ENCODE data around the gene PRELP. TPM values are rescaled to one million over a fixed set of nuclear protein-coding genes. Genes with fewer than 3 reads are reported as not detected.

PRELP gene
- polyA plus RNA-seq, 10 donors = 1.3 to 10.5 (median 3.2) TPM

GRCh38 chr1:203473781-203474305 is 1.8 kb upstream of the PRELP start:
- DNase-seq = no peak

- peak in 1 of 3 donors; percentile 58 for DNase-seq
Measured at GRCh38 chr1:203476216-203476814, 709 bp downstream of the PRELP start.

DNA sequence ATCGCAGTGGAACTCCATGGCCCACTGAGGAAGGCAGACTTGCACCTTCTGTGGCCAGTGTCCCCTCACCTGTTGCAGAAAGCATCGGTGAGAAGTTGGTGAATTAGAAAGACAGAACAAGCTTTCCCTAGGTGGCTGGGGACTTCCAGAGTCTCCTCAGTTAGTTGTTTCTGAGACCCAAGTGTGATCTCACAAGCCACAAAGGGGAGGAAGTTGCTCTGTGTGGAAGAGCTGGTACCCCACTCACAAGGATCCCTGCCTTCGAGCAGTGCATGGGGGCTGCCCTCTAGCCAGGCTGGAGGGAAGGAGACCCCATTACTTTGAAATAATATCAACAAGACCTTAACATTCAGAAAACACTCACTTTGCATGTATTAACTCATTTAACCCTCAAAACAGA is 2.1 kb downstream of the PRELP start:
- no peak for DNase-seq

- DNase-seq = no peak
Measured at GRCh38 chr1:203478231-203478630, 2.6 kb downstream of the PRELP start.

DNA sequence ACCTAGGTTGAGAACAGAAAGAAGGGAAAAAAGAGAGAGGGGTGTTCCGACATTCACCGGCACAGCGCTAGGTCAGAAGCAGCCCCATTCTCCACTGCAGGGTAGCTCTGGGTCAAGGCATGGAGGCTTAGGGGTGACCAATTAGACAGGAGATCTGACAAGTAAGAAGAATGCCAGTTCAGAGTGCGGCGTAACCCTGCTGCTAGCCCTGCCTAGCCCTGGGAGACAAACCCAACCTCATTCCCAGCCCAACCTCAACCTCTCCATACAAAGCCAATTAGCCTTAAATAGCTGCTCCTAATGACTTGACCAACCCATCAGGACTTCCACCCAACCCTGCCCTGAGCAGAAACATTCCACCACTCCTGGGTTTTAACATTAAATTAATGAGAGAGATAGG is 3.4 kb downstream of the PRELP start:
- DNase-seq = no peak

DNA sequence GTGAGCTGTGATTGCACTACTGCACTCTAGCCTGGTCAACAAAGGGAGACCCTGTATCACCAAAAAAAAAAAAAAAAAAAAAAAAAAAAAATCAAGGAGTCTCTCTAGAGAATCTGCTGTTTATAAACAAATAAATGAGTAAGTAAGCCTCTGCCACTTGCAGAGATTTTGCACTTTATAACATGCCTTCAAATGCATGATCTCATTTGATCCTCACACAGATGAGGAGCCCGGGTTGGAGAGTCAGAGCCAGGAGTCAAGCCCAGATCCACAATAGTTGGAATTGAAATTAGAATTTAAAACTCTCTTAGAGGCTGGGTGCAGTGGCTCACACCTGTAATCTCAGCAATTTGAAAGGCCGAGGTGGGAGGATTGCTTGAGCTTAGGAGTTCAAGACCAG is 4.0 kb downstream of the PRELP start:
- no peak for DNase-seq

GRCh38 chr1:203480084-203480483 is 4.5 kb downstream of the PRELP start:
- DNase-seq = no peak

GRCh38 chr1:203480525-203481084 is 5.0 kb downstream of the PRELP start:
- DNase-seq = peak; percentile 46 to 86 (median 71)

- no peak for DNase-seq
Measured at GRCh38 chr1:203481196-203481595, 5.6 kb downstream of the PRELP start.

GRCh38 chr1:203486618-203487370 is 11.2 kb downstream of the PRELP start:
- DNase-seq = no peak

DNA sequence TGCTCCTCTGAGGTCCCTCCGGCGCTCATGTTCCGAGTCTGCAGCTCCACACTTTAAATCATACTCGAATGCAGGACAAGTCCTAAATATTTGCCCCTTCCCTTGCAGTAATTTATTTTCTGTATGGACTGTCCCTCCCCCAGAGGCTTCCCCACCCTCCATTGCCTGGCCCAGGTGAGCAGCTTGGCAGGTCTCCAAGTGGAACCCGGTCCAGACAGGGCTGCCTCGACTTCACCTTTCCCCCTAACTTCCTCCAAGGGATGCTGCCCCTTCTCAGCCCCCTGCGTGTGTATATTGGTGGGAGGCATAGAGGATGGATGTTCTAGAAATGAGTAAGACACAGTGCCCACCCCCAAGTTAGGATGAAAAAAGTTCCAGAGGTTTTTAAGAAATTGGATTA is 12.9 kb downstream of the PRELP start:
- DNase-seq = no peak

GRCh38 chr1:203490607-203491006 is 15.0 kb downstream of the PRELP start:
- DNase-seq = no peak

DNA sequence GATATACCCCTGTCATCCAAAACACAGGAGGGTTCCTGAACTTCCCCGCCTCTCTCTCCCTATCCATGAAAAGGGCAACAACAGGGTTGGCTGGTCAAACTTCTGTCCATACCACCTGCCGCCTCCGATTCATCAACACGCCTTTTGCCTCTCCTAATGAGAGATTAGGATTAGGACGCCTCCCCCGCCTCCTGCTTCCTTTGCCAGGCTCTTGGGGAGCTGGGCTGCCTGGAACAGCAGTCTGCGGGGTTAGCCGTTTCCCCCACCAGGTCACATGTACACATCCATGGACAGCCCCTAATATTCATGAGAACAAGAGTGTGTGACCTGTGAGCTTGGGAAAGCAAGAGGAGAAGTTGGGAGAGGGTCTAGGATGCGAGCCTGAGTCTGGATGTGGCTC is 16.1 kb downstream of the PRELP start:
- DNase-seq = no peak

DNA sequence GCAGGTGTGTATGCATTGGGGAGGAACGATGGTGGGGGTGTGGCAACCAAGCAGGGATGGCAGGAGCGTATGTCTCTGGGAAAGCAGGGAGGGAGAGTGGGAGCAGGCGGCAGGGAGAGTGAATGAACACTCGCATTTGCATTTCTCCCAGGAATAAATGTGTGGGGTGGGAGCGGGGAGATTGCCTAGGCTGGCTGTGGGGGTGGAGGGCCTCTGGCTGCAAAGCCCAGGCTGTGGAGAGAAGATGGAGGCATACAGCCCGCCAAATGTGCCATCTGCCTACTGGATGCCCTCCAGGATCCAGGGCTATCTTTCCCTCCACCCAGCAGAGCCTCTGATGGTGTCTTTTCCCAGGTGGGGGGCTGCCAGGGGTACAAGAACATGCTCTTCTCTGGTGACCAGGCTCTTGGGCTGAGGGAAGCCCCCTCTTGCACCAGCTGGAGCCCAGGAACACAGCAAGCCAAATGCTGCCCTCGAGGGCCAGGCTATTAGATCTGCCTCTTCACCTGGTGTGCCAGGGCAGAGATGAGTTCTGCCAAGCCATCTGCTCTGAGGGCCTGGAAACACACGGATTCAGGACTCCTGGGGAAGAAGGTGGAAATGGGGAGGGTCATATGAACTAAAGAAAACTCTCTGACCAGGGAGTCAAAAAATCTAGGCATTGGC is 16.6 kb downstream of the PRELP start:
- DNase-seq = no peak

DNA sequence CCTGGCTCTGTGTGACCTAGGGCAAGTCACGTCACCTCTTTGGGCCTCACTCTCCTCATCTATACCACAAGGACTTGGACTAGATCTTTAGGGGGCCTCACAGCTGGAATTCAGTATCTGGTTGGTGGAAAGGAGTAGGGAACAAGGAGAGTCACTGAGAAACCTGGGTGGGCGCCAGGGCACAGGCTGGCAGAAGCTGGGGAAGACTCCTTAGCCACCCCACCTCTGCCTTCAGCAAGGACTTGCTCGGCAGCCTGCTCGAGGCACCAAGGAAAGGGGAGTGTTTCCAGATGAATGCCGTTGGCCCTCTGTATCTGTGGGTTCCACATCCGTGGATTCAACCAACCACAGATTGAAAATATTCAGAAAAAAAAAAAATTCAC is 17.1 kb downstream of the PRELP start:
- DNase-seq = no peak

- no peak for DNase-seq
Measured at GRCh38 chr1:203493901-203494300, 18.3 kb downstream of the PRELP start, which contains the start of gene OPTC. Gene OPTC, plus strand, starts transcription at chr1:203494153. Its CDS starts 1,853 bp downstream, at chr1:203496006.

DNA sequence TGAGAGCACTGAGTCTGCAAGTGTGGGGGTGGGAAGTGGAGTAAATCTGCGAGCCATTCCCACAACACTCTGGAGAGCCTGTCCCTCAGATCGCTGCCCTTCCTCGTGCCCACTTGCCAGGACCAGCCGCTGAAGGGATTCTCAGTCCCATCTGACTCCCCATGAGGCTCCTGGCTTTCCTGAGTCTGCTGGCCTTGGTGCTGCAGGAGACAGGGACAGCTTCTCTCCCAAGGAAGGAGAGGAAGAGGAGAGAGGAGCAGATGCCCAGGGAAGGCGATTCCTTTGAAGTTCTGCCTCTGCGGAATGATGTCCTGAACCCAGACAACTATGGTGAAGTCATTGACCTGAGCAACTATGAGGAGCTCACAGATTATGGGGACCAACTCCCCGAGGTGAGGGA is 20.2 kb downstream of the PRELP start:
- DNase-seq = no peak

- DNase-seq = no peak
Measured at GRCh38 chr1:203497269-203497777, 21.7 kb downstream of the PRELP start.

DNA sequence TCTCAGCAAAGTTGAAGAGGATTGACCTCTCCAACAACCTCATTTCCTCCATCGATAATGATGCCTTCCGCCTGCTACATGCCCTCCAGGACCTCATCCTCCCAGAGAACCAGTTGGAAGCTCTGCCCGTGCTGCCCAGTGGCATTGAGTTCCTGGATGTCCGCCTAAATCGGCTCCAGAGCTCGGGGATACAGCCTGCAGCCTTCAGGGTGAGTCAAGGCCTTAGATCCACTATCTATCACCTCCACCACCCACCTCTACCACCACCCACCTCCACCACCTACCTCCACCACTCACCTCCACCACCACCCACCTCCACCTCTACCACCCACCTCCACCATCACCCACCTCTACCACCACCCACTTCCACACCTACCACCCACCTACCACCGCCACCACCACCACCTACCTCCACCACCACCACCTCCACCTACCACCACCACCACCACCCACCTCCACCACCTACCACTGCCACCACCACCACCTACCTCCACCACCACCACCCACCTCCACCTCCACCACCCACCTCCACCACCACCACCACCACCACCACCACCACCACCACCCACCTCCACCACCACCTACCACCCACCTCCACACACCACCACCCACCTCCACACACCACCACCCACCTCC is 24.2 kb downstream of the PRELP start:
- no peak for DNase-seq

- no peak for DNase-seq
Measured at GRCh38 chr1:203500279-203500678, 24.7 kb downstream of the PRELP start.

GRCh38 chr1:203503836-203504235 is 28.2 kb downstream of the PRELP start:
- DNase-seq = no peak

All from muscle of back (tissue), 11 donors.